OCI-LY1 (cell line): ENCODE data around the gene MAPK12.

ENCODE experiments used
- CTCF ChIP-seq: fragments of 200-600 bp; sonication (generic), shearing (Covaris generic); IDR thresholded peaks from 2 replicates; pipeline ENCODE4 v1.5.1; 2017; ENCODE audit warnings: mild to moderate bottlenecking, antibody characterized with exemption, low read length, moderate library complexity, mixed read lengths
- EZH2 ChIP-seq: fragments of 200-600 bp; sonication (generic), shearing (Covaris generic); IDR thresholded peaks from 2 replicates; pipeline ENCODE4 v1.8.0; 2017; ENCODE audit warnings: borderline replicate concordance, mixed run types, mild to moderate bottlenecking, antibody characterized with exemption, low read length, moderate library complexity, mixed read lengths

DNA sequence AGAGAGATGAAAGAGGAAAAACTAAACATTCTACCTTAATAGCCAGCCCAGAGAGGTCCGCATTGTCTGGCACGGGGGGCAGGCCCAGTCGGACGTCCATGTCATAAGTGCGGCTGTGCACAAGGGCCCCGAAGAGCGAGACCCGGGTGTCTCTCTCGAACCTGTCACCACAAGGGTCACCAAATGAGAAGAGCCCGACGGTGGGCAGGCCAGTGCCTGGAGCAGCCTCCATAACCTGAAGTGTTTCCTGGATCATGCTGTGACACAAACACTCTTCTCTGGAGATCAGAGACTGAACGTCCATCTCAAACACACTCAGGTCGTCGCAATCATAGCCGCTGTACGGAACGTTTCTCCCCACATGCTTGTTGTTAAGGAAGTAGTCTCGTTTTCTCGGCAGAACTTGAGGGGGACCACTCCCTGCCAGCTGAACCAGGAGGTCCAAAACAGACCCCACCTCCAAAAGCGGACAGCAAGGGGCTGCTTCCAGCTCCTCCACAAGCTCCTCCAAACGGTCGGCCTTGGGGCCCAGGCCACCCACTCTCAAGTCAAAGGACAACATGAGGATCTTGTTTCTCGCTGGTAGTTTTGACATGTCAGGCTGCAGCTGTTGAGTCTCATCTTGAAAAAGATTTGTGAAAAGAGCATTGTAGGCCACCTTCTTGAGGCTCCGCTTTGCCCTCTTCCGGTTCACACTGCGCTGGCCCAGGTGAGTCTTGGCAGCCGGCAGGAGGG is 17.6 kb downstream of the MAPK12 start:
- TF ChIP-seq CTCF (no peak), EZH2 (no peak)
